Dendritic cell treated with granulocyte-macrophage colony-stimulating factor and Interleukin-4, amounts not matched to agents 40 ng/mL and 50 ng/mL, for 4 days (primary cell): ENCODE measurements around the gene PHF14.

Experiments used
- H3K27ac Mint-ChIP-seq: one replicate; pipeline ENCODE4 v1.8.0; 2022; ENCODE audit warnings: mild to moderate bottlenecking, mixed read lengths
- H3K27me3 Mint-ChIP-seq: one replicate; pipeline ENCODE4 v1.8.0; 2022; ENCODE audit warnings: mild to moderate bottlenecking, mixed read lengths
- H3K36me3 Mint-ChIP-seq: one replicate; pipeline ENCODE4 v1.8.0; 2022; ENCODE audit warnings: low read depth, mixed read lengths
- H3K4me1 Mint-ChIP-seq: one replicate; pipeline ENCODE4 v1.8.0; 2022; ENCODE audit warnings: low read depth, mixed read lengths
- H3K4me3 Mint-ChIP-seq: one replicate; pipeline ENCODE4 v1.8.0; 2022; ENCODE audit warnings: mild to moderate bottlenecking, moderate library complexity, mixed read lengths
- H3K9me3 Mint-ChIP-seq: one replicate; pipeline ENCODE4 v1.8.0; 2022; ENCODE audit warnings: mixed read lengths
- intact Hi-C: fragments of 100-400 bp; cut with micrococcal nuclease; formaldehyde crosslinking; loops from one replicate; pipeline ENCODE4 v1.15.0; 2022

The PHF14 gene

GRCh38 chr7:11009631-11010030 is 36.0 kb downstream of the PHF14 start:
- Mint-ChIP-seq H3K27ac (no peak overlapping the region), H3K9me3 (no peaks in the 10 kb centered on the region), H3K4me3 (no peak overlapping the region), H3K36me3 (peaks cover 22% of the 10 kb centered on the region), H3K4me1 (peaks cover 6% of the 10 kb centered on the region), H3K27me3 (no peaks in the 10 kb centered on the region)
- intact Hi-C loops: no loop called here

DNA sequence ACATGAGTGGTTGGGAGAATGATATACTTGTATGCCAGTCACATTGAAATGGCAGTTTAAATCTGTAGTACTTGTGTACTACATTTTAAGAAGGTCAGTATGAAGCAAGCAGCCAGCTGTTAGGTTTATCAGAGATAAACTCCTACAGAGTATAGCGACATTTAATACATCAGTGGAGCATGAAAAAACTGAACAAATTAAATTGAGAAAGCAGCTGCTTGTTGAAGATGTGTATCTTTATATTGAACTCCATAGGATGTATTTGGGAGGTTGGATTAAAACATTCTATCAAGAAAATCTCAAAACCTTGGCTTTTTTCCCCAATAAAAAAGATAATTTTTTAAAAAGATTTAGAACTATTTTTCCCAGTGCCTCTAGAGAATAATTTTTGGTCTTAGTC is 47.8 kb downstream of the PHF14 start:
- Mint-ChIP-seq H3K27ac (no peak overlapping the region), H3K9me3 (no peaks in the 10 kb centered on the region), H3K27me3 (no peaks in the 10 kb centered on the region), H3K4me3 (no peak overlapping the region), H3K36me3 (peaks cover 59% of the 10 kb centered on the region), H3K4me1 (no peaks in the 10 kb centered on the region)
- intact Hi-C loops: no loop called here

GRCh38 chr7:11026452-11027359 is 53.0 kb downstream of the PHF14 start:
- H3K36me3 Mint-ChIP-seq: peaks cover 47% of the 10 kb centered on the region
- H3K27me3 Mint-ChIP-seq: no peaks in the 10 kb centered on the region
- intact Hi-C loops: no loop called here
- no peak overlapping the region for H3K27ac Mint-ChIP-seq
- H3K9me3 Mint-ChIP-seq: no peaks in the 10 kb centered on the region
- H3K4me1 Mint-ChIP-seq: no peaks in the 10 kb centered on the region
- no peak overlapping the region for H3K4me3 Mint-ChIP-seq

- no peak overlapping the region for H3K27ac Mint-ChIP-seq
- no peaks in the 10 kb centered on the region for H3K4me1 Mint-ChIP-seq
- peaks cover 10% of the 10 kb centered on the region for H3K36me3 Mint-ChIP-seq
- H3K27me3 Mint-ChIP-seq: no peaks in the 10 kb centered on the region
- H3K9me3 Mint-ChIP-seq: no peaks in the 10 kb centered on the region
- H3K4me3 Mint-ChIP-seq: no peak overlapping the region
- intact Hi-C loops: no loop called here
Measured at GRCh38 chr7:11035661-11036060, 62.0 kb downstream of the PHF14 start.

GRCh38 chr7:11039974-11040373 is 66.3 kb downstream of the PHF14 start:
- intact Hi-C loops: no loop called here
- H3K27me3 Mint-ChIP-seq: no peaks in the 10 kb centered on the region
- no peak overlapping the region for H3K4me3 Mint-ChIP-seq
- H3K27ac Mint-ChIP-seq: no peak overlapping the region
- peaks cover 18% of the 10 kb centered on the region for H3K36me3 Mint-ChIP-seq
- H3K4me1 Mint-ChIP-seq: no peaks in the 10 kb centered on the region
- no peaks in the 10 kb centered on the region for H3K9me3 Mint-ChIP-seq

DNA sequence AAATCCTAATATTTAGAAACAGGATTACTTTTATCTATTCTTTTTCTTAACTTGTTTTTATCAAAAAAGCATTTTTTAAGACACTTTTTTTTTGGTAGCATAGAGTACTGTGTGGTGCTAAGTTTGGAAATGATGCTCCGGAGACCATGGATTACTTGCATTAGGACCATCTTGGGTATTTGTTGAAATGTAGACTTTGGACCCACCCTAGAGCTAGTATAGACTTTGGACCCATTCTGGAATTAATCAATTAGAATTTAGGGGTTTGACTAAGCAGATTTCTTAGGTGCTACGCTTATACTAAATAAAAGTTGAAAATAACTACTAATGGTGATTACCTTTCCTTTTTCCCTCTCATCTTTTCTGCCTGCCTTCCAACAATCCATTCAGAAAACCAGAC is 80.4 kb downstream of the PHF14 start:
- Mint-ChIP-seq H3K27me3 (no peaks in the 10 kb centered on the region), H3K27ac (no peak overlapping the region), H3K4me3 (no peak overlapping the region), H3K9me3 (no peaks in the 10 kb centered on the region), H3K4me1 (no peaks in the 10 kb centered on the region), H3K36me3 (peaks cover 18% of the 10 kb centered on the region)
- intact Hi-C loops: no loop called here

GRCh38 chr7:11060893-11061292 is 87.2 kb downstream of the PHF14 start:
- peaks cover 32% of the 10 kb centered on the region for H3K36me3 Mint-ChIP-seq
- no peaks in the 10 kb centered on the region for H3K9me3 Mint-ChIP-seq
- intact Hi-C loops: no loop called here
- no peak overlapping the region for H3K4me3 Mint-ChIP-seq
- H3K27me3 Mint-ChIP-seq: no peaks in the 10 kb centered on the region
- H3K4me1 Mint-ChIP-seq: no peaks in the 10 kb centered on the region
- H3K27ac Mint-ChIP-seq: no peak overlapping the region

DNA sequence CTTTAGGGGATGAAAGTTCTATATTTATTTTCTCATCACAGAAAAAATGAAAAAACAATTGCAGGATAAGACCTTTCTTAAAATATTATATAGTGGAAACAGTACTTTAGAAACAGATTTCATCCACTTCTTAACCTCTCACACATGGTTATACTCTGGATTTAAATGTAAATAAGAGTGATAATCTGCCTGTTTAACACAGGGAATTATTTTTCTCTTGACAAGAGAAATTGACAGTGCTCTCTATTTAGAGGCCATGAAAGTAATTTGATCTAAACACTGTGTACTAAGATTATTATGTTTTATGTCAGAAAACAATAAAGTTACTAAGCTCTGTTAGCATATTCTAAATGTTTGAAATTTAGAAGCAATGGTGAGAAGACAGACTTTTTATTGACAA is 88.4 kb downstream of the PHF14 start:
- H3K4me1 Mint-ChIP-seq: no peaks in the 10 kb centered on the region
- intact Hi-C loops: no loop called here
- no peak overlapping the region for H3K27ac Mint-ChIP-seq
- peaks cover 35% of the 10 kb centered on the region for H3K36me3 Mint-ChIP-seq
- H3K4me3 Mint-ChIP-seq: no peak overlapping the region
- no peaks in the 10 kb centered on the region for H3K9me3 Mint-ChIP-seq
- no peaks in the 10 kb centered on the region for H3K27me3 Mint-ChIP-seq

- Mint-ChIP-seq H3K27ac (no peak overlapping the region), H3K9me3 (no peaks in the 10 kb centered on the region), H3K4me3 (no peak overlapping the region), H3K27me3 (no peaks in the 10 kb centered on the region), H3K36me3 (peaks cover 12% of the 10 kb centered on the region), H3K4me1 (no peaks in the 10 kb centered on the region)
- intact Hi-C loops: no loop called here
Measured at GRCh38 chr7:11069591-11069990, 95.9 kb downstream of the PHF14 start.

DNA sequence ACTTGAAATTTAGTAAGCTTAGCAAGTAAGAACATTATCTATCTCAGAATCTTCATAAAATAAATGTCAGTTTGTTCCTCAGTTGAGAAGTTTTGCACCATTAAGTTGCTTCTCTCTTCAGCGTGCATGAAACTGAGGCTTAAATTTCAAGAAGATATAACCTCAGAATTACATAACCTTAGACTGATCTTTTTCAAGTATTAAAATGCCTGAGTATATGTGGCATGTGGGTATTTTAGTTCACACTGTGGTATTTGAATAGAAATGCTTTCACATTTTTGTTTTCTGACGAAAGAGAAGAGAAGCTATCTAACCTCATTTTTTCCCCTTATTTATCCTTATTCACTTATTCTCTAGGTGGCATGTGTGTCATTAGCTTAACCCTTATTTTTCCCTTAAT is 104.1 kb downstream of the PHF14 start:
- H3K4me1 Mint-ChIP-seq: no peaks in the 10 kb centered on the region
- H3K4me3 Mint-ChIP-seq: no peak overlapping the region
- peaks cover 5% of the 10 kb centered on the region for H3K9me3 Mint-ChIP-seq
- no peaks in the 10 kb centered on the region for H3K27me3 Mint-ChIP-seq
- H3K36me3 Mint-ChIP-seq: peaks cover 14% of the 10 kb centered on the region
- H3K27ac Mint-ChIP-seq: no peak overlapping the region
- intact Hi-C loops: no loop called here

DNA sequence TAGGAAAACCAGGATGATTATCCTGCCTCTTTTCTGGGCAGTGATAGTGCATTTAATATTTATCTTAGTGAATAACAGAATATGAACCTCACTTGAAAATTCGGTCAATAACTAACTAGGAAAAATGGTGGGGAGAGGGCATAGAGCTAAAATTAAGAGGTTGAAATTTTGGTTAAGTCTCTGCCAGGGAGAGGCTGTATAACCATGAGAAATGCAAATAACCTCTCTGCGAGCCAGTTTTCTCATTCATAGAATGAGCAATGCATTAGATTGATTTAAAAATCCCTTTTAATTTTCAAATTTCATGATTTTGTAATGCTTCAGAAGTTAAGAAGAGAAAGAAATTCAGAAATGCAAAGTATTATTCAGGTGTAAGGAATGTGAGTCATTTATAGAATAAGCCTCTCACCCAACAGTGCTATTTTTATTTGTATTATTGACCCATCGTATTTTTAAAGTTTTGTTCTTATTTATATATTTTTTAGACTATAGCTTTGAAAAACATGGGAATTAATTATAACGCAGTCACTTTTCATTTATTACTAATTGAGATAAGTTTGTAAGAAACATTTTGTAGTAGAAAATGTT is 104.7 kb downstream of the PHF14 start:
- Mint-ChIP-seq H3K27me3 (no peaks in the 10 kb centered on the region), H3K36me3 (peaks cover 19% of the 10 kb centered on the region), H3K27ac (no peak overlapping the region), H3K4me1 (no peaks in the 10 kb centered on the region), H3K4me3 (no peak overlapping the region), H3K9me3 (peaks cover 9% of the 10 kb centered on the region)
- intact Hi-C loops: no loop called here

GRCh38 chr7:11079907-11080306 is 106.2 kb downstream of the PHF14 start:
- H3K4me1 Mint-ChIP-seq: no peaks in the 10 kb centered on the region
- no peak overlapping the region for H3K4me3 Mint-ChIP-seq
- peaks cover 18% of the 10 kb centered on the region for H3K36me3 Mint-ChIP-seq
- no peak overlapping the region for H3K27ac Mint-ChIP-seq
- H3K9me3 Mint-ChIP-seq: peaks cover 9% of the 10 kb centered on the region
- intact Hi-C loops: no loop called here
- H3K27me3 Mint-ChIP-seq: no peaks in the 10 kb centered on the region

DNA sequence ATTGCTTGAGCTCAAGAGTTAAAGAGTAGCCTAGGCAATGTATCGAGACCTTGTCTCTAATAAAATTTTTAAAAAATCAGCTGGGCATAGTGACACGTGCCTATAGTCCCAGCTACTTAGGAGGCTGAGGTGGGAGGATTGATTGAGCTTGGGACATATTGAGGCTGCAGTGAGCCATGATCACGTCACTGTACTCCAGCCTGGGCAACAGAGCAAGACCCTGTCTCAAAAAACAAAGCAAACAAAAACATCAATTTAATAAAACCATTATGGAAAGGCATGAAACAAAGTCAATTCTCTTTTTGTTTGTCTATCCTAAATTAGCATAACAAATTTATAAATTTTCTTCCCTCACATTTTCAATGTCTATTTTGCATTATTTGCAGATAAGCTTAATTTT is 108.4 kb downstream of the PHF14 start:
- Mint-ChIP-seq H3K4me3 (no peak overlapping the region), H3K27ac (no peak overlapping the region), H3K9me3 (peaks cover 9% of the 10 kb centered on the region), H3K4me1 (no peaks in the 10 kb centered on the region), H3K36me3 (peaks cover 21% of the 10 kb centered on the region), H3K27me3 (no peaks in the 10 kb centered on the region)
- intact Hi-C loops: no loop called here

- intact Hi-C loops: no loop called here
- Mint-ChIP-seq H3K27me3 (no peaks in the 10 kb centered on the region), H3K9me3 (peaks cover 9% of the 10 kb centered on the region), H3K4me1 (no peaks in the 10 kb centered on the region), H3K27ac (no peak overlapping the region), H3K4me3 (no peak overlapping the region), H3K36me3 (peaks cover 26% of the 10 kb centered on the region)
Measured at GRCh38 chr7:11082552-11083213, 109.0 kb downstream of the PHF14 start.
